HFFc6 (cell line): ENCODE data around the gene SF3B3. TPM values are rescaled to one million over a fixed set of nuclear protein-coding genes. Genes with fewer than 3 reads are reported as not detected.

Source experiments
- DNase-seq: peaks from one replicate; pipeline ENCODE4 v3.0.0-alpha.2; 2018
- H3K27ac Mint-ChIP-seq: 2 replicates; pipeline ENCODE4 v1.8.0; 2020; ENCODE audit warnings: mild to moderate bottlenecking, mixed read lengths
- H3K27me3 Mint-ChIP-seq: 2 replicates; pipeline ENCODE4 v1.8.0; 2021; ENCODE audit warnings: mild to moderate bottlenecking, moderate library complexity, mixed read lengths; ENCODE audit not compliant: insufficient read depth
- H3K36me3 Mint-ChIP-seq: 2 replicates; pipeline ENCODE4 v1.8.0; 2021; ENCODE audit warnings: low read depth, mixed read lengths
- H3K4me1 Mint-ChIP-seq: 2 replicates; pipeline ENCODE4 v1.8.0; 2020; ENCODE audit warnings: low read depth, mixed read lengths
- H3K4me3 Mint-ChIP-seq: 2 replicates; pipeline ENCODE4 v1.8.0; 2020; ENCODE audit warnings: mild to moderate bottlenecking, moderate library complexity, mixed read lengths
- H3K9me3 Mint-ChIP-seq: 2 replicates; pipeline ENCODE4 v1.8.0; 2020; ENCODE audit warnings: mild to moderate bottlenecking, mixed read lengths
- CTCF ChIP-seq: fragments of 200-600 bp; sonication (generic); IDR thresholded peaks from 2 replicates; pipeline ENCODE4 v1.5.0; 2021; ENCODE audit warnings: antibody characterized with exemption, mild to moderate bottlenecking
- total RNA-seq, 6 experiments: library from RNA; stranded (reverse); fragmentation: NEBNext Ultra II Directional; extraction: Animal tissue kit (Norgen Biotek cat#: 25700); gene quantifications; 2 replicates in 1 of 6; 3 replicates in 5 of 6; pipeline ENCODE4 v1.2.3, GENCODE V29; 2021

SF3B3 gene
- total RNA-seq, 6 experiments from 2014 or later, result 289 to 358 (median 312) TPM

GRCh38 chr16:70593544-70593943 is 69.9 kb downstream of the SF3B3 start:
- TF ChIP-seq CTCF, result no peak
- Mint-ChIP-seq H3K4me3 (no peak overlapping the region), H3K36me3 (no peaks in the 10 kb centered on the region), H3K9me3 (no peaks in the 10 kb centered on the region), H3K27ac (no peak overlapping the region), H3K27me3 (peaks cover 26% of the 10 kb centered on the region), H3K4me1 (peaks cover 22% of the 10 kb centered on the region)
- DNase-seq, result no peak

- TF ChIP-seq CTCF, result no peak
- Mint-ChIP-seq H3K27ac (no peak overlapping the region), H3K4me3 (no peak overlapping the region), H3K27me3 (peaks cover 26% of the 10 kb centered on the region), H3K36me3 (no peaks in the 10 kb centered on the region), H3K4me1 (peaks cover 13% of the 10 kb centered on the region; the same call in 1 of the 2 replicates), H3K9me3 (no peaks in the 10 kb centered on the region)
- DNase-seq, result no peak
These were observed 71.0 kb downstream of the SF3B3 start for GRCh38 chr16:70594569-70594968.

- no peak overlapping the region for H3K27ac Mint-ChIP-seq
- H3K27me3 Mint-ChIP-seq, result peaks cover 23% of the 10 kb centered on the region
- no peak overlapping the region for H3K4me3 Mint-ChIP-seq
- TF ChIP-seq CTCF, result no peak
- DNase-seq, result no peak
- no peaks in the 10 kb centered on the region for H3K4me1 Mint-ChIP-seq
- no peaks in the 10 kb centered on the region for H3K9me3 Mint-ChIP-seq
- no peaks in the 10 kb centered on the region; the same call in 1 of the 2 replicates for H3K36me3 Mint-ChIP-seq
These were observed 73.7 kb downstream of the SF3B3 start for GRCh38 chr16:70597135-70597835.

GRCh38 chr16:70598937-70599503 is 75.4 kb downstream of the SF3B3 start:
- no peak overlapping the region for H3K27ac Mint-ChIP-seq
- H3K27me3 Mint-ChIP-seq, result peaks cover 16% of the 10 kb centered on the region
- no peak for DNase-seq
- TF ChIP-seq CTCF, result no peak
- no peaks in the 10 kb centered on the region; the same call in 1 of the 2 replicates for H3K36me3 Mint-ChIP-seq
- no peaks in the 10 kb centered on the region for H3K9me3 Mint-ChIP-seq
- no peak overlapping the region for H3K4me3 Mint-ChIP-seq
- H3K4me1 Mint-ChIP-seq, result no peaks in the 10 kb centered on the region

- H3K4me1 Mint-ChIP-seq, result no peaks in the 10 kb centered on the region
- H3K4me3 Mint-ChIP-seq, result no peak overlapping the region
- peaks cover 12% of the 10 kb centered on the region for H3K27me3 Mint-ChIP-seq
- H3K36me3 Mint-ChIP-seq, result no peaks in the 10 kb centered on the region; the same call in 1 of the 2 replicates
- H3K27ac Mint-ChIP-seq, result no peak overlapping the region
- no peak for DNase-seq
- TF ChIP-seq CTCF, result no peak
- no peaks in the 10 kb centered on the region for H3K9me3 Mint-ChIP-seq
These were observed 77.1 kb downstream of the SF3B3 start for GRCh38 chr16:70600730-70601129.
